Measurements from ENCODE around the gene DCXR. TPM values are rescaled to one million over a fixed set of nuclear protein-coding genes. Genes with fewer than 3 reads are reported as not detected.

The DCXR gene
- total RNA-seq, 2 donors from 2014 or later = 235 to 744 TPM

GRCh38 chr17:82058230-82058854 lies 20.8 kb upstream of the DCXR start:
- Histone ChIP-seq H3K27ac (peak overlapping the region in 1 of 2 donors; percentile 28), H3K4me3 (no peak overlapping the region), H3K9me3 (no peaks in the 10 kb centered on the region), H3K4me1 (replicated peaks) (peaks cover 18% of the 10 kb centered on the region), H3K27me3 (replicated peaks; ENCODE audit: insufficient read depth) (no peaks in the 10 kb centered on the region), H3K36me3 (peaks cover 14 to 40% of the 10 kb centered on the region in 2 donors)
- no peak for TF ChIP-seq POLR2AphosphoS5 (IDR thresholded peaks at IDR 0.05)
- TF ChIP-seq POLR2A (IDR thresholded peaks at IDR 0.05) = no peak
- TF ChIP-seq CTCF (IDR thresholded peaks at IDR 0.05) = no peak
- DNase-seq (ENCODE audit: low spot score) = no peak
- WGBS = 70% methylated on average over 17 of the region's 17 CpGs
- intact Hi-C loops (cut with DNase I) = no loop called here

- Histone ChIP-seq H3K4me3 (no peak overlapping the region), H3K27me3 (replicated peaks; ENCODE audit: insufficient read depth) (no peaks in the 10 kb centered on the region), H3K9me3 (no peaks in the 10 kb centered on the region), H3K36me3 (peaks cover 14 to 40% of the 10 kb centered on the region in 2 donors), H3K4me1 (replicated peaks) (peaks cover 23% of the 10 kb centered on the region), H3K27ac (no peak overlapping the region)
- 76% methylated on average over 27 of the region's 29 CpGs for WGBS
- intact Hi-C loops (cut with DNase I) = no loop called here
- DNase-seq (ENCODE audit: low spot score) = no peak
- TF ChIP-seq POLR2AphosphoS5 (IDR thresholded peaks at IDR 0.05) (no peak), POLR2A (IDR thresholded peaks at IDR 0.05) (no peak), CTCF (IDR thresholded peaks at IDR 0.05) (no peak)
Observed at GRCh38 chr17:82056729-82057621, 19.5 kb upstream of the DCXR start.

- intact Hi-C loops (cut with DNase I) = no loop called here
- no peak for DNase-seq (ENCODE audit: low spot score)
- Histone ChIP-seq H3K4me3 (no peak overlapping the region), H3K27ac (no peak overlapping the region), H3K9me3 (no peaks in the 10 kb centered on the region), H3K4me1 (replicated peaks) (peaks cover 17% of the 10 kb centered on the region), H3K27me3 (replicated peaks; ENCODE audit: insufficient read depth) (no peaks in the 10 kb centered on the region), H3K36me3 (peaks cover 14 to 40% of the 10 kb centered on the region in 2 donors)
- 88% methylated on average over 28 of the region's 28 CpGs for WGBS
- TF ChIP-seq POLR2AphosphoS5 (IDR thresholded peaks at IDR 0.05) (no peak), POLR2A (IDR thresholded peaks at IDR 0.05) (no peak), CTCF (IDR thresholded peaks at IDR 0.05) (no peak)
Observed at GRCh38 chr17:82055965-82056728, 18.6 kb upstream of the DCXR start.

GRCh38 chr17:82055023-82055964 lies 17.8 kb upstream of the DCXR start:
- no peaks in the 10 kb centered on the region for H3K9me3 ChIP-seq
- intact Hi-C loops (cut with DNase I) = no loop called here
- H3K27ac ChIP-seq = no peak overlapping the region
- no peaks in the 10 kb centered on the region for H3K27me3 ChIP-seq (replicated peaks; ENCODE audit: insufficient read depth)
- H3K36me3 ChIP-seq = peaks cover 14 to 37% of the 10 kb centered on the region in 2 donors
- peaks cover 13% of the 10 kb centered on the region for H3K4me1 ChIP-seq (replicated peaks)
- TF ChIP-seq POLR2AphosphoS5 (IDR thresholded peaks at IDR 0.05) (no peak), CTCF (IDR thresholded peaks at IDR 0.05) (no peak), POLR2A (IDR thresholded peaks at IDR 0.05) (no peak)
- DNase-seq (ENCODE audit: low spot score) = no peak
- H3K4me3 ChIP-seq = no peak overlapping the region
- 81% methylated on average over 26 of the region's 26 CpGs for WGBS
